Ishikawa (cell line): Measurements from ENCODE around the gene B3GALNT1.

ENCODE experiments used
- CEBPB ChIP-seq: IDR thresholded peaks from 2 replicates; pipeline ENCODE4 v1.6.1; 2012
- NFIC ChIP-seq: IDR thresholded peaks from 2 replicates; pipeline ENCODE4 v1.6.1; 2012
- YY1 ChIP-seq: IDR thresholded peaks from 2 replicates; pipeline ENCODE4 v1.6.1; 2012; ENCODE audit warnings: low read depth
- TF ChIP-seq, protein P1 (sequence below): IDR thresholded peaks from 2 replicates; pipeline ENCODE4 v1.6.1; 2012

GRCh38 chr3:161083131-161083530, 22.0 kb downstream of the B3GALNT1 start:
- no peak for TF ChIP-seq CEBPB
- no peak for TF ChIP-seq YY1
- TF ChIP-seq NFIC, result no peak
- TF ChIP-seq, protein P1, sequence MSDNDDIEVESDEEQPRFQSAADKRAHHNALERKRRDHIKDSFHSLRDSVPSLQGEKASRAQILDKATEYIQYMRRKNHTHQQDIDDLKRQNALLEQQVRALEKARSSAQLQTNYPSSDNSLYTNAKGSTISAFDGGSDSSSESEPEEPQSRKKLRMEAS, result no peak
